ENCODE results near the gene OTUD5.

- TF ChIP-seq YY1 (IDR thresholded peaks at IDR 0.05; ENCODE audit: insufficient read depth, insufficient read length) (no peak), ZNF274 (IDR thresholded peaks at IDR 0.05; ENCODE audit: low read depth, low read length) (no peak), SUZ12 (IDR thresholded peaks at IDR 0.05; ENCODE audit: extremely low read depth, insufficient read depth, insufficient read length) (no peak)
These were observed 12.1 kb upstream of the OTUD5 start for GRCh38 chrX:48969471-48969870.

Measured in NT2/D1 (cell line).